Measurements from ENCODE around the gene UBTF.

UBTF gene

DNA sequence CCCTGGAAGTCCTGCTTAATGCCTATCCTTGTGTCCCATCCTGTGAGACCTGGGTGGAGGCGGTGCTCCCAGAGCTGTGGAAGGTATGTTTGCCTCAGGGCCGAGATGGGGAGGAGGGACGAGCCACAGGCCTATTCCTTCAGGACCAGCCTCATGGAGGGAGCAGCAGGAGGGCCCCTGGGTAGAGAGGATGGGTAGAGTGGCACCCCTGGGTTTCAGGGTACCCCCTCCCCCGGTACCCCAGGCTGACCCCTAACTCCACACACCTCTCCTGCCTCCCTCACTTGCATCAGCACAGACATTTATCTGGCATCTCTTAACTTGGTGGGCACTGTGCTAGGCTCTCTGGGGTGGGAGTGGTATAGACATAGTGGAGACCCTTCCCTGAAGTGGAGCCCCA lies 41.8 kb downstream of the UBTF start:
- H4K20me1 ChIP-seq (ENCODE audit: insufficient read depth, low read length): no peaks in the 10 kb centered on the region
- H3K9me2 ChIP-seq (ENCODE audit: low read depth, low read length): no peaks in the 10 kb centered on the region
- H3K9me3 ChIP-seq (ENCODE audit: low read length): no peaks in the 10 kb centered on the region
- H3K4me1 ChIP-seq (ENCODE audit: insufficient read depth, low read length, severe bottlenecking): no peaks in the 10 kb centered on the region
- H2AFZ ChIP-seq (ENCODE audit: low read length): no peak overlapping the region
- no peak overlapping the region for H3K4me2 ChIP-seq (ENCODE audit: low read length)
- no peak for TF ChIP-seq EZH2 (IDR thresholded peaks at IDR 0.05; ENCODE audit: borderline replicate concordance, low read length)
- no peak for TF ChIP-seq CTCF (IDR thresholded peaks at IDR 0.05; ENCODE audit: low read length)
- no peak overlapping the region for H3K4me3 ChIP-seq (ENCODE audit: low read depth, low read length, poor library complexity, severe bottlenecking)
- peaks cover 48% of the 10 kb centered on the region for H3K36me3 ChIP-seq (ENCODE audit: insufficient read depth, low read length)
- H3K79me2 ChIP-seq (ENCODE audit: insufficient read depth, low read length): no peaks in the 10 kb centered on the region; the same call in 1 of the 2 replicates
- no peak overlapping the region for H3K9ac ChIP-seq (ENCODE audit: low read length)
- no peaks in the 10 kb centered on the region for H3K27me3 ChIP-seq (ENCODE audit: insufficient read depth, low read length)
- H3F3A ChIP-seq (ENCODE audit: insufficient read depth, low read length): no peaks in the 10 kb centered on the region
- H3K27ac ChIP-seq (ENCODE audit: low read depth, low read length, poor library complexity, severe bottlenecking): no peak overlapping the region

DNA sequence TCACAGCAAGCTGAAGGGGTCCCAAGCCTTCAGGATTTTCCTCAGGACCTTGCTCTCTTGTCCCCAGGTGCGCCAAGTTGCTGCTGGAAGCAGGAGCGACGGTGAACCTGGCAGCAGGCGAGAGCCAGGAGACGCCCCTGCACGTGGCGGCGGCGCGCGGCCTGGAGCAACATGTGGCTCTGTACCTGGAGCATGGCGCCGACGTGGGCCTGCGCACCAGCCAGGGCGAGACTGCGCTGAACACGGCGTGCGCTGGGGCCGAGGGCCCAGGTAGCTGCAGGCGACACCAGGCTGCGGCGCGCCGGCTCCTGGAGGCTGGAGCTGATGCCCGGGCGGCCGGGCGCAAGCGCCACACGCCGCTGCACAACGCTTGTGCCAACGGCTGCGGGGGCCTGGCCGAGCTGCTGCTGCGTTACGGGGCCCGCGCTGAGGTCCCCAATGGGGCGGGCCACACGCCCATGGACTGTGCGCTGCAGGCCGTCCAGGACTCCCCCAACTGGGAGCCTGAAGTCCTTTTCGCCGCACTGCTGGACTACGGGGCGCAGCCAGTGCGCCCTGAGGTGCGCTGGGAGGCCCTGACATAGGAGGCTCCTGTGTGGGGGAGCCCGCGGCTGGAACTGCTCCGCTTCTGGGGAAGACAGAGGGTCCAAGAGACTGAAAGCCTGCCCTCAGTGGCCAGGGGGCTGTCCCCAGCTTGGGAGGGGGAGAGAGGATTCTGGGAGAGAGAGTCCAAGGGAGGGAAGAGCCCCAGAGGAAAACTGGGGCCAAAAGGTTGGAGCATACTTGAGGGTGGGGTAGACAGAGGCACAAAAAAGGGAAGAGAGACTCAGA lies 42.6 kb downstream of the UBTF start:
- Histone ChIP-seq H3K79me2 (ENCODE audit: insufficient read depth, low read length) (no peaks in the 10 kb centered on the region), H3K9me3 (ENCODE audit: low read length) (no peaks in the 10 kb centered on the region), H4K20me1 (ENCODE audit: insufficient read depth, low read length) (no peaks in the 10 kb centered on the region), H2AFZ (ENCODE audit: low read length) (no peak overlapping the region), H3K9ac (ENCODE audit: low read length) (no peak overlapping the region), H3K27me3 (ENCODE audit: insufficient read depth, low read length) (no peaks in the 10 kb centered on the region), H3K4me1 (ENCODE audit: insufficient read depth, low read length, severe bottlenecking) (no peaks in the 10 kb centered on the region), H3K4me2 (ENCODE audit: low read length) (no peak overlapping the region), H3K27ac (ENCODE audit: low read depth, low read length, poor library complexity, severe bottlenecking) (no peak overlapping the region), H3K4me3 (ENCODE audit: low read depth, low read length, poor library complexity, severe bottlenecking) (no peak overlapping the region), H3K9me2 (ENCODE audit: low read depth, low read length) (no peaks in the 10 kb centered on the region), H3F3A (ENCODE audit: insufficient read depth, low read length) (no peaks in the 10 kb centered on the region), H3K36me3 (ENCODE audit: insufficient read depth, low read length) (peaks cover 41% of the 10 kb centered on the region)
- no peak for TF ChIP-seq EZH2 (IDR thresholded peaks at IDR 0.05; ENCODE audit: borderline replicate concordance, low read length)
- no peak for TF ChIP-seq CTCF (IDR thresholded peaks at IDR 0.05; ENCODE audit: low read length)

- H3K36me3 ChIP-seq (ENCODE audit: insufficient read depth, low read length): peaks cover 36% of the 10 kb centered on the region
- H3F3A ChIP-seq (ENCODE audit: insufficient read depth, low read length): no peaks in the 10 kb centered on the region
- no peaks in the 10 kb centered on the region for H4K20me1 ChIP-seq (ENCODE audit: insufficient read depth, low read length)
- no peaks in the 10 kb centered on the region for H3K9me2 ChIP-seq (ENCODE audit: low read depth, low read length)
- H3K27ac ChIP-seq (ENCODE audit: low read depth, low read length, poor library complexity, severe bottlenecking): no peak overlapping the region
- no peaks in the 10 kb centered on the region for H3K9me3 ChIP-seq (ENCODE audit: low read length)
- TF ChIP-seq CTCF (IDR thresholded peaks at IDR 0.05; ENCODE audit: low read length): no peak
- TF ChIP-seq EZH2 (IDR thresholded peaks at IDR 0.05; ENCODE audit: borderline replicate concordance, low read length): no peak
- no peak overlapping the region for H3K9ac ChIP-seq (ENCODE audit: low read length)
- no peaks in the 10 kb centered on the region for H3K79me2 ChIP-seq (ENCODE audit: insufficient read depth, low read length)
- H3K4me3 ChIP-seq (ENCODE audit: low read depth, low read length, poor library complexity, severe bottlenecking): no peak overlapping the region
- no peaks in the 10 kb centered on the region for H3K4me1 ChIP-seq (ENCODE audit: insufficient read depth, low read length, severe bottlenecking)
- no peak overlapping the region for H3K4me2 ChIP-seq (ENCODE audit: low read length)
- H3K27me3 ChIP-seq (ENCODE audit: insufficient read depth, low read length): no peaks in the 10 kb centered on the region
- no peak overlapping the region for H2AFZ ChIP-seq (ENCODE audit: low read length)
Measured at GRCh38 chr17:44176257-44176656, 43.2 kb downstream of the UBTF start.
